RWPE2 (cell line): ENCODE data around the gene SMURF1.

Experiments
- ATAC-seq: fragments of 200-7000 bp; cut with Tn5 transposase; 3 replicates; pipeline ENCODE4 v1.9.1; 2021; ENCODE audit warnings: low read depth
- DNase-seq: peaks from one replicate; pipeline ENCODE4 v3.0.0-alpha.2; 2020; ENCODE audit warnings: low spot score
- H3K27ac ChIP-seq: fragments of 450-650 bp; 2 replicates; pipeline ENCODE4 v1.5.1; 2017; ENCODE audit warnings: mild to moderate bottlenecking; ENCODE audit not compliant: poor library complexity, severe bottlenecking
- H3K27me3 ChIP-seq: fragments of 250-450 bp; sonication (Bioruptor Pico); 2 replicates; pipeline ENCODE4 v1.5.1; 2021; ENCODE audit warnings: mild to moderate bottlenecking, moderate library complexity; ENCODE audit not compliant: insufficient read depth, poor library complexity, severe bottlenecking
- H3K36me3 ChIP-seq: fragments of 250-450 bp; sonication (Bioruptor Pico); 2 replicates; pipeline ENCODE4 v1.5.1; 2020; ENCODE audit warnings: low read depth, mild to moderate bottlenecking, moderate library complexity
- H3K4me1 ChIP-seq: fragments of 250-450 bp; sonication (Bioruptor Pico); 2 replicates; pipeline ENCODE4 v1.5.1; 2021; ENCODE audit warnings: mild to moderate bottlenecking, moderate library complexity; ENCODE audit not compliant: insufficient read depth, poor library complexity, severe bottlenecking
- H3K4me3 ChIP-seq: fragments of 250-450 bp; sonication (Bioruptor Pico); 2 replicates; pipeline ENCODE4 v1.5.1; 2021; ENCODE audit warnings: mild to moderate bottlenecking, moderate library complexity; ENCODE audit not compliant: severe bottlenecking
- H3K9me3 ChIP-seq: fragments of 250-450 bp; sonication (Bioruptor Pico); 2 replicates; pipeline ENCODE4 v1.5.1; 2021; ENCODE audit warnings: mild to moderate bottlenecking, moderate library complexity; ENCODE audit not compliant: severe bottlenecking
- TF ChIP-seq, protein P1 (sequence below): fragments of 450-650 bp; IDR thresholded peaks from one replicate; pipeline ENCODE4 v1.5.1; 2017; ENCODE audit warnings: mild to moderate bottlenecking, moderate library complexity; ENCODE audit not compliant: poor library complexity, severe bottlenecking

The SMURF1 gene

DNA sequence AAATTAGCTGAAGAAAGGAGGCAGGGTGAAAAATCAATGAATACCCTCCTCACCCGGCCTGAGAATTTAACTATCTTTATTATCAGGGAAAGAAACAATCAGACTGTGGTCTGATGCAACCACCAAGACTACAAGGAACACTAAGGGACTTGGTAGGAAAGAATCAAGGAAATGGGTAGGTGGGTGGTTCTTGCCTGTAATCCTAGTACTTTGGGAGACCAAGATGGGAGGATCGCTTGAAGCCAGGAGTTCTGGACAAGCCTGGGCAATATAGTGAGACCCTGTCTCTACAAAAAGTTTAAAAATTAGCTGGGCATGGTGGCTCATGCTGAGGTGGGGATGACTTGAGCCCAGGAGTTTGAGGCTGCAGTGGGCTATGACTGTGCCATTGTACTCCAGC, 12.6 kb downstream of the SMURF1 start:
- DNase-seq: no peak
- peaks cover 62% of the 10 kb centered on the region for H3K4me1 ChIP-seq
- TF ChIP-seq, protein P1, sequence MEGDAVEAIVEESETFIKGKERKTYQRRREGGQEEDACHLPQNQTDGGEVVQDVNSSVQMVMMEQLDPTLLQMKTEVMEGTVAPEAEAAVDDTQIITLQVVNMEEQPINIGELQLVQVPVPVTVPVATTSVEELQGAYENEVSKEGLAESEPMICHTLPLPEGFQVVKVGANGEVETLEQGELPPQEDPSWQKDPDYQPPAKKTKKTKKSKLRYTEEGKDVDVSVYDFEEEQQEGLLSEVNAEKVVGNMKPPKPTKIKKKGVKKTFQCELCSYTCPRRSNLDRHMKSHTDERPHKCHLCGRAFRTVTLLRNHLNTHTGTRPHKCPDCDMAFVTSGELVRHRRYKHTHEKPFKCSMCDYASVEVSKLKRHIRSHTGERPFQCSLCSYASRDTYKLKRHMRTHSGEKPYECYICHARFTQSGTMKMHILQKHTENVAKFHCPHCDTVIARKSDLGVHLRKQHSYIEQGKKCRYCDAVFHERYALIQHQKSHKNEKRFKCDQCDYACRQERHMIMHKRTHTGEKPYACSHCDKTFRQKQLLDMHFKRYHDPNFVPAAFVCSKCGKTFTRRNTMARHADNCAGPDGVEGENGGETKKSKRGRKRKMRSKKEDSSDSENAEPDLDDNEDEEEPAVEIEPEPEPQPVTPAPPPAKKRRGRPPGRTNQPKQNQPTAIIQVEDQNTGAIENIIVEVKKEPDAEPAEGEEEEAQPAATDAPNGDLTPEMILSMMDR: no peak
- H3K36me3 ChIP-seq: no peaks in the 10 kb centered on the region
- no peak overlapping the region for H3K27ac ChIP-seq
- no peak overlapping the region for H3K4me3 ChIP-seq
- ATAC-seq: no peak
- no peaks in the 10 kb centered on the region for H3K27me3 ChIP-seq
- no peaks in the 10 kb centered on the region for H3K9me3 ChIP-seq

DNA sequence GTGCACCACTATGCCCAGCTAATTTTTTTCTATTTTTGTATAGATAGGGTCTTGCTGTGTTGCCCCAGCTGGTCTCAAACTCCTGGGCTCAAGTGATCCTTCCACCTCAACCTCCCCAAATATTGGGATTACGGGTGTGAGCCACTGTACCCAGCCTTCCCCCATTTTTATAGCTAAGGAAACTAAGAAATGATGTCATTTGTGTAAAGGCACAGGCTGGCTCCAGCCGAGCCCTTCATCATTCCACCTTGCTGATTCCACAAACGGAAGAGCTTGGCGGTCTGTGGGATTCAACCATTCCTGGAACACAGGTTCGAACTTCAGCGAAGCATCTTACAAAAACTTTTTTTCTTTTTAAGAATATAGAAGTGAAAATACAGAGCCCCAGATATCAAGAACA, 14.4 kb downstream of the SMURF1 start:
- peak overlapping the region; percentile 43 for H3K27ac ChIP-seq
- peaks cover 61% of the 10 kb centered on the region for H3K4me1 ChIP-seq
- ATAC-seq: no peak
- H3K4me3 ChIP-seq: no peak overlapping the region
- no peaks in the 10 kb centered on the region for H3K9me3 ChIP-seq
- DNase-seq: no peak
- no peaks in the 10 kb centered on the region for H3K27me3 ChIP-seq
- TF ChIP-seq, protein P1: no peak
- H3K36me3 ChIP-seq: no peaks in the 10 kb centered on the region

DNA sequence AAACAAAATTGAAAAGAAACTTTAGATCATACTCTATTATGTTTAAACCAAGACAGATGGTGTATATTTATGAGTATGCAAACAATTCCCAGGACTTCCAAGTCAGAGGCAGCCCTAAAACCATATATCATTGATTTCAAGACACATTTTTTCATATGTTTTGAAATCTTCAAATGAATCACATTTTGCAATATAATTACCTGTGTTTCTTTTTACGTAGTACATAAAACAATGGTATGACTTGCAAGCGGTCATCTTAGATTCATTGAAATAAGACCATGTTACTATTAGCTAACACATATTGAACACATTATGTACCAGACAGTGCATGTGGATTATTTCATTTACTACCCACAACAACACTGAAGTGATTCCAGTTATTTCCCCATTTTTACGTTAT, 14.9 kb downstream of the SMURF1 start:
- ATAC-seq: peak; percentile 50
- Histone ChIP-seq H3K4me1 (peaks cover 65% of the 10 kb centered on the region), H3K27me3 (no peaks in the 10 kb centered on the region), H3K36me3 (no peaks in the 10 kb centered on the region), H3K27ac (peak overlapping the region; percentile 43), H3K4me3 (no peak overlapping the region), H3K9me3 (no peaks in the 10 kb centered on the region)
- DNase-seq: no peak
- TF ChIP-seq, protein P1: no peak

DNA sequence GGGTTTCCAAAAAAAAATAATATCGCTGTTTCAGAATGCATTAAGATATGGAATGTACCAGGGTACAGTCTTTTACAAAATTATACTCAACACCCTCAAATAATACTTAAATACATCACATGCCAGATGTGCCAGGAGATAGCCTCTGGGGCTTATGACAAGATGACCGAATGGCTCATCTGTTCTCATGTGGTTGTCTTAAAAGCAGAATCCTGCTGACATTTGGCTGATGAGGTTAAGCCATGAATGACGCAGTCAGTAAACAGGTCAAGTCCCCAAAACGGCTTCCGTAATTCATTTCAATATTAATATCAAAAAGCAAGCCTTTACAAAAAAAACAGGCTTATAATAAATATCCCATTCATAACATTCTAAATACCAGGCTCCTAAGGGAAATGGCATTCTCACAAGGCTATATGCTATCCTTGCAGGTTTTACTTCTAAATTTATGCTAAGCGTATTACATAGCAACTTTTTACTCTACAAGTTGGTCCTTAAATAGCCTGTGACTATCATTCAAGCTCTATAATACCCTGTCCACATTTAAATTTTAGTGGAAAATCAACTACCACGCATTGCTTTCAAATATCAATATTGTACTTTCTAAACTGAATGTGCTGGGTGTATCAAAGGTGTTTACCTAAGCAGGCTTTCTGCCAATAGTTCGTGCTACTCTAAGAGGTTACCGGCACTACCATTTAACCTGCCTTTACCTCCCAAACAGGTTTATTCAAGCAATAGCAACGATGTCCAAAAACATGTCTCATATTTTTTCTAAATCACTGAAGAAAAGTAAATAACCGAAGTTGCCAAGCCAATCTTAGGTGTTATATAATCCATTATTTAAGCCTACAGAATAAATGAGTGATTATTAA, 15.6 kb downstream of the SMURF1 start:
- Histone ChIP-seq H3K27ac (peak overlapping the region; percentile 43), H3K4me1 (peaks cover 66% of the 10 kb centered on the region), H3K9me3 (no peaks in the 10 kb centered on the region), H3K36me3 (no peaks in the 10 kb centered on the region), H3K4me3 (no peak overlapping the region), H3K27me3 (no peaks in the 10 kb centered on the region)
- TF ChIP-seq, protein P1: no peak
- peak; percentile 28; the same call in 1 of the 3 replicates for ATAC-seq
- DNase-seq: no peak

DNA sequence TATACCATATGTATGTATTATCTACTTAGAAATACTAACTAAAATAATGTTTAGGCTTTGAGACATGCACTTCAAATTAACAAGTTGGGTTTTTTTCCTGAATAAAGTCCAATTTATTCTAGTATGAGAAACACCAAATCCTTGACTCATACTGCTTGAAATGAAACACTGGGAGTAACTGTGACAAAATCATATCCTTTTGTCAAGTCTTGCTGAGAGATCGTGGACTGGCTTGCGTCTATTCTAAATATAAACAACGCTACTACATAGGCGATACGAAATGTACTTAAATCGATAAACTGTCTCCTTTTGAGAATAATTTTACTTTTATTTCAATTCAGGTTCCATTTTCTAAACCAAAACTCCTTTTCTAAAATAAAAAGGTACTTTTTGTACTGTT, 16.3 kb downstream of the SMURF1 start:
- no peak for DNase-seq
- no peaks in the 10 kb centered on the region for H3K9me3 ChIP-seq
- H3K27me3 ChIP-seq: no peaks in the 10 kb centered on the region
- TF ChIP-seq, protein P1: no peak
- no peaks in the 10 kb centered on the region for H3K36me3 ChIP-seq
- peak overlapping the region; percentile 43 for H3K27ac ChIP-seq
- peaks cover 63% of the 10 kb centered on the region for H3K4me1 ChIP-seq
- ATAC-seq: no peak
- H3K4me3 ChIP-seq: no peak overlapping the region
